GM12865 (cell line): ENCODE results near the gene NDUFS3.

Source experiments
- DNase-seq: peaks from one replicate; pipeline ENCODE4 v3.0.0; 2010; ENCODE audit warnings: low read depth
- H3K4me3 ChIP-seq: 2 replicates; pipeline ENCODE4 v1.5.1; 2011; ENCODE audit warnings: mild to moderate bottlenecking, low read depth, low read length, control low read depth
- TF ChIP-seq, protein P1 (sequence below): IDR thresholded peaks from 2 replicates; pipeline ENCODE4 v1.5.1; 2011; ENCODE audit warnings: low read length, control low read depth, low read depth, inconsistent platforms; ENCODE audit not compliant: insufficient read depth; ENCODE audit errors: missing control alignments

The NDUFS3 gene

GRCh38 chr11:47564933-47565339 lies 13.9 kb upstream of the NDUFS3 start:
- peak overlapping the region; percentile 75 for H3K4me3 ChIP-seq
- no peak for DNase-seq
- TF ChIP-seq, protein P1, sequence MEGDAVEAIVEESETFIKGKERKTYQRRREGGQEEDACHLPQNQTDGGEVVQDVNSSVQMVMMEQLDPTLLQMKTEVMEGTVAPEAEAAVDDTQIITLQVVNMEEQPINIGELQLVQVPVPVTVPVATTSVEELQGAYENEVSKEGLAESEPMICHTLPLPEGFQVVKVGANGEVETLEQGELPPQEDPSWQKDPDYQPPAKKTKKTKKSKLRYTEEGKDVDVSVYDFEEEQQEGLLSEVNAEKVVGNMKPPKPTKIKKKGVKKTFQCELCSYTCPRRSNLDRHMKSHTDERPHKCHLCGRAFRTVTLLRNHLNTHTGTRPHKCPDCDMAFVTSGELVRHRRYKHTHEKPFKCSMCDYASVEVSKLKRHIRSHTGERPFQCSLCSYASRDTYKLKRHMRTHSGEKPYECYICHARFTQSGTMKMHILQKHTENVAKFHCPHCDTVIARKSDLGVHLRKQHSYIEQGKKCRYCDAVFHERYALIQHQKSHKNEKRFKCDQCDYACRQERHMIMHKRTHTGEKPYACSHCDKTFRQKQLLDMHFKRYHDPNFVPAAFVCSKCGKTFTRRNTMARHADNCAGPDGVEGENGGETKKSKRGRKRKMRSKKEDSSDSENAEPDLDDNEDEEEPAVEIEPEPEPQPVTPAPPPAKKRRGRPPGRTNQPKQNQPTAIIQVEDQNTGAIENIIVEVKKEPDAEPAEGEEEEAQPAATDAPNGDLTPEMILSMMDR: no peak

- peak within 1 kb of the TSS; percentile 75 for H3K4me3 ChIP-seq
- peak; percentile 89 for DNase-seq
- TF ChIP-seq, protein P1: no peak
Observed at GRCh38 chr11:47565340-47566148, 13.3 kb upstream of the NDUFS3 start, which contains the start of gene PTPMT1. Gene PTPMT1 (plus strand): TSS chr11:47565599. CDS start chr11:47565623, 24 bp downstream.

DNA sequence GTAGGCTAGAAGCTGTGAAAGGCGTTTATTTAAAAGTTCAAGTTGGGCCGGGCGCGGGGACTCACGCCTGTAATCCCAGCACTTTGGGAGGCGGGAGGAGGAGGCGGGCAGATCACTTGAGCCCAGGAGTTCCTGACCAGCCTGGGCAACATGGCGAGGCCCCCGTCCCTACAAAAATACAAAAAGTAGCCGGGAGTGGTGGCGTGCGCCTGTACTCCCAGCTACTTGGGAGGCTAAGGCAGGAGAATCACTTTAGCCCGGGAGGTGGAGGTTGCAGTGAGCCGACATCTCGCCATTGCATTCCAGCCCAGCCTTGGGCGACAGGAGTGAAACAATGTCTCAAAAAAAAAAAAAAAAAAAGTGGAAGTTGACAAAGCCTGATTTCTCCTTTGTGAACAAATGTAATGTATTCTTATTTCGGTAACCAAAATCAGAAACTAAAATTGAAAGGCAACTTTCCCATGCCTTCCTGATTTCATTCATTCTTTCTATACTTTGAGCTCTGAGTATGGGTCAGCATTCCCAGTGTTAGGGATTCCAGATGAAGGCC lies 12.7 kb upstream of the NDUFS3 start:
- H3K4me3 ChIP-seq: peak overlapping the region; percentile 75
- TF ChIP-seq, protein P1: no peak
- peak; percentile 32 for DNase-seq

DNA sequence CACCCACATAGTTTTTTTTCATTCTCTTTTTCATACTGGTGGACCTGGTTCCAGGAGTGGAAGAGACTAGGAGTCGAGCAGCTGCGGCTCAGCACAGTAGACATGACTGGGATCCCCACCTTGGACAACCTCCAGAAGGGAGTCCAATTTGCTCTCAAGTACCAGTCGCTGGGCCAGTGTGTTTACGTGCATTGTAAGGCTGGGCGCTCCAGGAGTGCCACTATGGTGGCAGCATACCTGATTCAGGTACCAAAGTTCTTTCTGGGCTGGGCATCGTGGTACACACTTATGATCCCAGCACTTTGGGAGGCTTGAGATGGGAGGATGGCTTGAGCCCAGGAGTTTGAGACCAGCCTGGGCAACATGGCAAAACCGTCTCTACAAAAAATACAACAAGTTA lies 9.2 kb upstream of the NDUFS3 start:
- no peak for DNase-seq
- TF ChIP-seq, protein P1: no peak

DNA sequence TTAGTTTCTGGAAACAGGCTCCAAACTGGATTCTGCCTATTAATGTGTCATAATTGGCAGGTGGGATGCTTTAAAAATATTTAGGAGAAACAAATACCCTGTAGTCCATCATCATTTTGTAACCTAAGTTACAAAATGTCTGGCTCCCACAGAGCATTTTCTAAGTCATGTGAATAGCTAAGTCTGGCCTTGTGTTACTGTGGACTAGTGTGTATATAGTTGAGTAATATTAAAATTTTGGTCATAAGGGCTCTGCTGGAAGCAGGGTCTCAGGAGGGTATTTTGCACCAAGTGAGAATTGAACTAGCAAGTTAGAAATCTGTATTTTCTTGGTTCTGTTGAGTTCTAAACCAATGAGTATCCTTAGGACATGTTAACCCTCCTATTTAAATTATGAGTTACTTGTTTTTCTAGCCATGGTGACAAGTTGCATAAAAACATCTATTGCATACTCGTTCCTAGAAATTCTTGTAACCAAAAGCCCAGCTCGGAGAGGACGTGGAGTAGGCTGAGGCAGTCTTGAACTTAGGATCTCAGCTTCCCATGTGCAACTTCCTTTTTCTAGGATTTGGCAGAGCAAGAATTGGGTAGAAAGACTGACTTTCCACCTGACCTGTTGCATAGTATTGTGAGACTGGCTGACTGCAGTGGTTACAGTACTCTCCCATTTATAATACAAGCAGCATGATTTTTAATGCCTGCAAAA lies 8.1 kb upstream of the NDUFS3 start:
- TF ChIP-seq, protein P1: no peak
- no peak for DNase-seq
- H3K4me3 ChIP-seq: no peak overlapping the region

More for the DNA sequence above, 9.2 kb upstream of the NDUFS3 start:
- H3K4me3 ChIP-seq: no peak overlapping the region

DNA sequence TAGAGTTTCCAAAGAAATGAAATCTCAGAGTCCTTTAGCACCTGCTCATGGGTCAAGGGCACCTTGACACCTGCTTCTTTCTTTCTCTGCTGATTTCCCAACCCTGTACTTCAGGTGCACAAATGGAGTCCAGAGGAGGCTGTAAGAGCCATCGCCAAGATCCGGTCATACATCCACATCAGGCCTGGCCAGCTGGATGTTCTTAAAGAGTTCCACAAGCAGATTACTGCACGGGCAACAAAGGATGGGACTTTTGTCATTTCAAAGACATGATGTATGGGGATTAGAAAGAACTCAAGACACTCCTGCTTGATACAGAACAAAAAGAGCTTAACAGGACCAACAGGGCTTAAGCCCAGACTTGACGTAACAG lies 7.5 kb upstream of the NDUFS3 start:
- no peak overlapping the region for H3K4me3 ChIP-seq
- TF ChIP-seq, protein P1: no peak
- no peak for DNase-seq
